Transverse colon (tissue), 4 donors: ENCODE measurements around the gene DEFB131A.
"Not testable (repeated sequence)": the region's sequence is repeated elsewhere in the genome, so short reads cannot be mapped to it uniquely, and the experiment has no call there.

Source experiments
- CTCF ChIP-seq, 5 experiments: fragments of 200-600 bp in 3 of 5; fragments of 450-650 bp in 2 of 5; sonication (generic) in 3 of 5; IDR thresholded peaks; 1 replicate in 2 of 5; 2 replicates in 3 of 5; pipeline ENCODE4 v1.5.1; 2016 to 2017; ENCODE audit warnings: antibody characterized with exemption in 5 of 5, inconsistent platforms in 3 of 5, mild to moderate bottlenecking in 2 of 5, moderate library complexity in 1 of 5
- EP300 ChIP-seq: sonication (generic); formaldehyde crosslinking; IDR thresholded peaks from one replicate; pipeline ENCODE4 v1.6.1; 2017; ENCODE audit warnings: antibody characterized with exemption, low read depth
- POLR2AphosphoS5 ChIP-seq, 3 donors: sonication (generic); formaldehyde crosslinking; IDR thresholded peaks; one replicate each; pipeline ENCODE4 v1.6.1; 2016; ENCODE audit warnings: antibody characterized with exemption in 3 of 3

- not testable (repeated sequence) for TF ChIP-seq CTCF (IDR thresholded peaks at IDR 0.05); POLR2AphosphoS5 (IDR thresholded peaks at IDR 0.05); EP300
These were observed 35.9 kb downstream of the DEFB131A start for GRCh38 chr4:9480066-9480465.
